Left forelimb (tissue), 1 donor: Measurements from ENCODE around the gene GFPT1.

Experiments used
- DNase-seq: peaks from one replicate; pipeline ENCODE4 v3.0.0-alpha.2; 2018; ENCODE audit warnings: low spot score

GFPT1 gene

DNA sequence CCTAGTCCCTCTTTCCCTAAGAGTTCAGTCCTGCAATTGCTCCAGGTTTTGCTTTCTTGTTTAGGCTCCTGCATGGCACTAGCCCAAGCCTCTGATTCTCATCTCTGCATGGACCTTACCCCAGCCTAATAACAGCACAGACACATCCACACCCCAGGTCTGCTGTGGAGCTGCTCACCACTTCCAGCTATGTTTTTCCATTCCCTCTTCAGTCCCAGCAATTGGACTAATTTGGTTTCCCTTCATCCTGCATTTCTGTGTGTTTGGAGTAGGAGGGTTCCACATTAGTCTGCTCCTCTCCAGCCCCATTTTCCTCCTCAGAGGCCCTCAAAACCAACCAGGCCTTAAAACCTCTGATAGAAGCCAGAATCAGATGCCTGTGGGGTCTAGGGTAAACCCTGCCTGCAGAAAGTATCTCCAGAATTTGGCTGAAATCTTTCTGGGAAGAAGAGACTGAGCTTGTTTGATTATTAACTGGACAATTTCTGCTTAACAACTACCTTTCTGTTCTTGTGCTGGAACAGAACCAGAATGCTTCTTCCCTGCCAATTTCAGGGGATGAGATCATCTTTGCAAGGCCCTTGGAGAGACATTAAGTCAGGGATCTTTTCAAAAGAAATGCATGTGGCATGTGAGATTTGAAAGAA, 95.9 kb downstream of the GFPT1 start:
- DNase-seq, result no peak

DNA sequence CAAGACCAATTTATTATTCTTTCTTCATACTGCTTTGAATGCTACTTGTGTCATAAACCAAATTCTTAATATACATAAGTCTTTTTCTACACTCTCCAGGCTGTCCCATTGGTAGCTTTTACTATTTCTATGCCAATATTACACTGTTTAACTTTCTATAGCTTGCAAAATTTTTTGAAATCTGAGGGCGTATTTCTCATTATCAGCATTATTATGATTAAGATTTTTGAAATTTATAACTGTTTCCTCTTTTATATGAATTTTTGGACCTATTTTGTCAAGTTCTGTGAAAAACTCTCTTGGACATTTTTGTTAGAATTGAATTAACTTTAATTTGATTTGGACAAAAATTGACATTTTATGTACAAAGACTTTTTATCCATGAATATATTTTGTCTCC, 98.6 kb downstream of the GFPT1 start:
- no peak for DNase-seq

DNA sequence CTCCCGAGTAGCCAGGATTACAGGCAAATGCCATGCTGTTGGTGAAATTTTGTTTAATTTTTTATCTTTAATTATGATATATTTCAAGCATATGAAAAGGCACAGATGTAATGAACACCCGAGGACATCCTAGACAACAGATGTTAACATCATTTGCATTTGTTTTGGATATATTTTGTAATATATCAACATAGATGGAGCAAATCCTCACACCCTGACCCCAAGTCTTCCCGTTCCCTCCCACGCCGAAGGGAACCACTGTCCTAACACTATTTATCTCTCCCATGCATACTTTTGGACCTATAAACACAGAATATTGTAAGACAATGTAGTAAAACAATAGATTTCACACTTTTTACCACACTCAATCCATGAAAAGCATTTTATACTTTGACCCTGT, 99.5 kb downstream of the GFPT1 start:
- DNase-seq, result no peak

DNA sequence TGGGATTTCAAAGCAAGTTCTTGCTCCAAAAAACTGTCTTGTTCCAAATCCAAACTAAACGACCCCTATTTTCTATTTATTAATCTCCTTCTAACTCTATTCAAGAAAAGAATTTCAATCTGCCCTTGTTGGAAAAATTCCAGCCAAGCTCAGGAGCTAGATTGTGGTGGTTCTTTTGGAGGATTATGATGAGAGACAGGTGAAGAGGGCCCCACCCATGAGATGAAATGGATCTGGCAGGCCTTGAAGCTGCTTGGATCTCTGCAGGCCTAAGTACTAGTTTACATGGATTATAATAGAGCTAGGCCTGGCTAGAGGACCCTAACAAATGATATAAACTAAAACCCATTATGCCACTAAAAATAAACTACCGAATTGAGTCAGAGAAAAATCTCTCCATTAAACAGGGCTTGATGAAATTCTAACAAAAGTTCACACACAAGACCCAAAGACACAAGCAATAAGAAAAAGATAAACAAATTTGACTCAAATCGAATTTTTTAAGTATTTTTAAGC, 101.6 kb downstream of the GFPT1 start:
- no peak for DNase-seq

DNA sequence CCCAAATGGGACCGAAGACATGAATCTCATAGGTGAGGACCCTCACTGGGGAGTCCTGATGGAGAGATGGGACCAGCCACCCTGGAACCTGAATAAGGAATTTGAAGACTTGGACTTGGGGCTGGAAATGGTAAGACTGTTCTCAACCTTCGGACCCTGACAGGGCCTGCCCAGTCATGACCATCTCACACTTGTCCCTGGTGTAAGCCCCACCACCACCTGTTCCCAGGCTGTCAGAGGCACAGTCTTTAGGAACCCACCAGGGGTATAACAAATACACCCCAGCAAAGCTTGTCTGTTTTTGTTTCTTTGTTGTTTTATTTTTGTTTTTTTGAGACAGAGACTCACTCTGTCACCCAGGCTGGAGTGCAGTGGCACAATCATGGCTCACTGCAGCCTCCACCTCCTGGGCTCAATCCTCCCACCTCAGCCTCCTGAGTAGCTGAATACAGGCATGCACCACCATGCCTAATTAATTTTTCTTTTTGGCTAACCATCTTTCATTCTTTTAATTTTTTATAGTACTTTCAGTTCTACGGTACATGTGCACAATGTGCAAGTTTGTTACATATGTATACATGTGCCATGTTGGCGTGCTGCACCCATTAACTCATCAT, 106.1 kb downstream of the GFPT1 start:
- no peak for DNase-seq

DNA sequence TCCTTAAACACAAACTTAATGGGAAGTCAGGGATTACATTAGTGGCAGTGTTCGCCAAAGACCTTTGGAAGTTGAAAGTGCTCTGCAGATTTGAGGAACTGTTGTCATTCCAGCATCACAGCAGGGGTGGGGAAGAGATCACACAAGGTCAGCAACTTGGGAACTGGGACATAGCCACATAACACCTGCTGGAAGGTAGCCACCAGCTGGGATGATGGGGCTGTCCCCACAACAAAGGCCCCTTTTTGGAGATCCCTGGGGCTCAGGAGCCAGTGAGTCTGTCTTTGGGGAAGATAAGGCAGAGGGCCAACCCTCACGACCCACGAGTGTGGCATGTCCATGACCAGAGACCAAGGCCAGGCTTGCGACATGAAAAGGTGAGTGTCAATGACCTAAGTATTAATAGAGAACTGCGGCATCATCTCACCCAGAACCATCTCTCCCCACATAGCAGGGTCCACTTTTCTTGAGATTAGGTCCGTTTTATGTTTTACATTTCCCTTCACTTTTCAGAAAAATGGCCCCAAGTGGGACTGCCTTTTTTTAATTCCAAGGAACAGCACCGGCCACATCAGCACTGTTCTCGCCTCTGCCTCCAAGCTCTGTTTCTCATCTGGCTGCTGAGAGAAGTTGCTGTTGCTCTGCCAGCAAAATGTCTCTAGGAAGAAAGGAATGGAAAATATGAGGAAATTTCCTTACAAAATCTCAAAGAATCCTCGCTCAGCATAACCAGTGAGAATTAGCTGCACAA, 106.9 kb downstream of the GFPT1 start:
- no peak for DNase-seq

DNA sequence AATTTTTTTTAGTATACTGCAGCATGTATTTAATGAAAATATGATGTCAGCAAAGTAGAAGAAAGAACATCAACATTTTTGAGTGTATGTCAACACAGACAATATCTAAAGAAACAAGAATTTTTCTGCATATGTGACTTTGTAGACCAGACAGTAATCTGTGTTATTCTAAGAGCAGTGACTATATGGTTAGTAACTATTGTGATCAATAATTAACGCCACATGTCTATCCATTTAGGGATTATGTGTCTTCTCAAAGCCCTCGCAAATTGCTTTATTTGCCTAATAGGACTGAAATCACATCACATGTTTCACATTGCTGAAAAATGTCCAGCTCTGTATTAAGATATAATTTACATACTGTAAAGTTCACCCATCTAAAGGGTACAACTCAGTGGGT, 107.8 kb downstream of the GFPT1 start:
- no peak for DNase-seq

DNA sequence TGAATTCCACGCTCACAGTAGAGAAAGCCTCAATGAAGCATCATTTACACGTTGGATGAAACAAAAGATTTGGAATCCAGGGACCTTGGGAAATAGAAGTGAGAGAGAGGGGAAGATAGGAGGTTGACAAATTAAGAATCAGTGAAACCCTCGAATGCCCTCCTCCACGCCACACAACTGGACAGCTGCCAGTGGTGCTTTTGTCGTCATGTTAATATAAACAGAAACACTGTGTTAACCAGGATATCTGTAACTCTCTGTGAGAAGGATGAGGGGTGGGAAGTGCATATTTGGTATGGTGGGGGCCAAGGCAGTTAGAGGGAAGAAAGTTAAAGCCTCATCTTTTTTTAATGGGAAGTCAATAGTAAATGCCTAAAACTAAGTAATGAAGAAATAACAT, 108.7 kb downstream of the GFPT1 start:
- DNase-seq, result no peak

DNA sequence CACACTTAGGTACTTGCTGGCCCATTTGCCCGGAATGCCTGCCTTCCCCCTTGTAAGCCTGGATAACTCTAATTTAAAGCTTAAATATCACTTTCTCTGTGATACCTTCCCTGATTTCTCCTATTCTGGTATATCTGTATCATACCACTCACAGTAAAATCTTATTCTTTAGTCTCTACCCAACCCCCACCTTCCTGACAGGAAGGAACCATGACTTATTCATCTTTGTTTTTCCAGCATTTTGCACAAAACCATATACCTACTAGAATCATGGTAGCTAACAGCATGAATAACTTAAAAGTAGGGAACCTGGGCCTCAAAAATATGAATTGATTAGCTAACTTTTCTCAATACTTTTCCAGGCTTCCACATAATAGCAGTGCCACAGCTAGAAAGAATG, 111.5 kb downstream of the GFPT1 start:
- DNase-seq, result no peak

DNA sequence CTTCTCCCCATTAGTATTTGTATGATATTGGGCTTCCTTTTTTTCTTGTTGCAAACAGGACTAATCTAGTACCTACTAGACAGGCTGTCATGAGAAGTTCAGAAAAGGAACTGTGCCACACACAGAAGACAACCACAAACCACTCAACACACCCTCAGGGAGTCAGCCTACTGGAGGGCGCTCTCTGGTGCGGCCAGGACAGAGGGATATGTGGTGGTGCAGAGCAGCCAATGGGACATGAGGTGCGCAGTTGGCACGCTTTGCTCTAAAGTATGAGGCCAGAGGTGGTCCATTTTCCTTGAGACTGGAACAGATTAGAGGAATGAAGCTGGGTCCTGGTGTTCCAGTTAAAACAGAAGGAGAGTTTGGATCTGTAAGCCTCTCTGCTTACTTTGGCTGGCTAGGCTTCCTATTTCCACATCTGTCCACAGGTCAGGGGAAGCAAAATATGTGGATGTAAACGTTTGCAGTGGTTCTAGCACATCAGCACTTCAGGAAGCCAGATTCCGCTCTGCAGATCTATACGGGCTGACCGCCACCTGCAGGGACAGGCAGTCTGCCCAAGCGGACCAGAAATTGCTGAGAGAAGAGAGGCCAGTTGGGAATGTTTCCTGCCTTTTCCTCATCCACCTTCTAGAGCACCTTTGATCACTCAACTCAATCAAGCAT, 114.1 kb downstream of the GFPT1 start:
- DNase-seq, result no peak

DNA sequence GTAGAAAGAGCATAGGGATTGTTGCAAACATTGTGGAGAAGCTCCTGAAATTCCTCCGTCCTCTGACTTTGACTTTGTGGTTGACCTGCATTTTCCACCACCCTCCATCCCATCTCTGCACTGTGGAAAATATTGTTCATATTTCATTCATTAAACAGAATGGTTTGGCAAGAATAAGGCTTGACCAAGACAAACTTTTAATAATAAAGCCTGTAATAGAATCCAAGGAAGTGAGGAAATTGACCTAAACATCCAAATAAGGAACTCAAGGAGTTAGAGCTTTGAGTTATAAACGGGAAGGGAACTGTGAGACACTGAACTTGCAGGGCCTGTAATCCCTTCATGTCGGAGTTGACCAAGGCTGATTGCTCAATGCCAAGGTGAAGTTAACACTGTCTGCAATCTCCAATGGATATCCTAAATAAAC, 115.2 kb downstream of the GFPT1 start:
- DNase-seq, result no peak
